ENCODE data around the gene CXCR6.

- no peak for TF ChIP-seq POLR2A (IDR thresholded peaks at IDR 0.05)
- TF ChIP-seq CTCF (IDR thresholded peaks at IDR 0.05) = no peak
Measured at GRCh38 chr3:45948311-45948781, 5.1 kb downstream of the CXCR6 start.

All from lower leg skin (tissue), 3 donors.